Small intestine (tissue), 16 donors: ENCODE data around the gene COQ3. TPM values are rescaled to one million over a fixed set of nuclear protein-coding genes. Genes with fewer than 3 reads are reported as not detected.

Experiments
- DNase-seq, 2 donors: peaks; one replicate each; pipeline versions ENCODE4 v3.0.0 to v3.0.0-alpha.2; 2013
- FAIRE-seq: peaks from 2 replicates; lab custom pipeline; 2012; peaks lifted over from hg19 to GRCh38; lab: Jason Lieb, UNC
- H3K27ac ChIP-seq, 3 donors: one replicate each; pipeline ENCODE4 v1.5.1; 2013; ENCODE audit warnings: low read length in 2 of 3, mild to moderate bottlenecking in 2 of 3, control low read depth in 1 of 3, inconsistent platforms in 1 of 3, low read depth in 1 of 3, moderate library complexity in 1 of 3
- H3K27me3 ChIP-seq, 3 donors: one replicate each; pipeline ENCODE4 v1.6.1; 2013; ENCODE audit warnings: low read length in 3 of 3, inconsistent platforms in 1 of 3; ENCODE audit not compliant: control insufficient read depth in 3 of 3, insufficient read depth in 3 of 3
- H3K36me3 ChIP-seq, 3 donors: one replicate each; pipeline ENCODE4 v1.6.1; 2013; ENCODE audit warnings: low read length in 3 of 3, inconsistent platforms in 1 of 3, low read depth in 1 of 3, mild to moderate bottlenecking in 1 of 3, moderate library complexity in 1 of 3; ENCODE audit not compliant: control insufficient read depth in 3 of 3, insufficient read depth in 2 of 3
- H3K4me1 ChIP-seq, 3 donors: one replicate each; pipeline ENCODE4 v1.6.1; 2013; ENCODE audit warnings: low read length in 2 of 3, inconsistent platforms in 1 of 3, low read depth in 1 of 3, mild to moderate bottlenecking in 1 of 3, moderate library complexity in 1 of 3; ENCODE audit not compliant: control insufficient read depth in 3 of 3, insufficient read depth in 2 of 3
- H3K4me3 ChIP-seq, 3 donors: one replicate each; pipeline ENCODE4 v1.5.1; 2013; ENCODE audit warnings: low read length in 3 of 3, control low read depth in 1 of 3, inconsistent platforms in 1 of 3, low read depth in 1 of 3, mild to moderate bottlenecking in 1 of 3, moderate library complexity in 1 of 3
- H3K9me3 ChIP-seq, 2 donors: one replicate each; pipeline ENCODE4 v1.6.1; 2013; ENCODE audit warnings: low read depth in 1 of 2, low read length in 1 of 2; ENCODE audit not compliant: control insufficient read depth in 2 of 2, insufficient read depth in 1 of 2
- WGBS, 3 donors: extraction: QIAGEN DNeasy Blood & Tissue Kit; methylation state at CpG; one replicate each; pipeline ENCODE4 v1.1.7; 2013; 5-methylcytosine and 5-hydroxymethylcytosine counted together
- long read RNA-seq, 10 donors: transcript quantifications; one replicate each; lab custom pipeline, GENCODE V29; 2026
- polyA plus RNA-seq, 4 donors: library from polyadenylated mRNA; stranded (reverse) in 3 of 4; unstranded in 1 of 4; fragments of 200-250 nt in 3 of 4; fragments of 120-200 nt in 1 of 4; gene quantifications; one replicate each; pipeline versions ENCODE4 v1.2.1 to v1.2.3, GENCODE V29; 2013
- donor health status: healthy with polysubstance abuse.
- donor health status: control.
- donor health status: control.
- donor health status: Bipolar disorder and iron deficiency.
- donor health status: healthy.

The COQ3 gene, protein sequence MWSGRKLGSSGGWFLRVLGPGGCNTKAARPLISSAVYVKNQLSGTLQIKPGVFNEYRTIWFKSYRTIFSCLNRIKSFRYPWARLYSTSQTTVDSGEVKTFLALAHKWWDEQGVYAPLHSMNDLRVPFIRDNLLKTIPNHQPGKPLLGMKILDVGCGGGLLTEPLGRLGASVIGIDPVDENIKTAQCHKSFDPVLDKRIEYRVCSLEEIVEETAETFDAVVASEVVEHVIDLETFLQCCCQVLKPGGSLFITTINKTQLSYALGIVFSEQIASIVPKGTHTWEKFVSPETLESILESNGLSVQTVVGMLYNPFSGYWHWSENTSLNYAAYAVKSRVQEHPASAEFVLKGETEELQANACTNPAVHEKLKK
- 10 to 100 TPM in 3 of 4 donors, 1 to 10 TPM in 1; 7.0 to 14.6 (median 13.5) TPM for polyA plus RNA-seq
- long read RNA-seq, donor 1, transcript COQ3-201 (7 exons, 1,335 nt), result major isoform, 6 of 6 reads
- long read RNA-seq, donor 1, partial matches to known transcripts, result 0 of 6 reads
- long read RNA-seq, donor 1, other reads (novel, unspliced or antisense), result 0 of 6 reads
- long read RNA-seq, donor 2, result 0 reads
- long read RNA-seq, donor 3, partial matches to known transcripts, result 0 of 3 reads
- long read RNA-seq, donor 3, other reads (novel, unspliced or antisense), result 0 of 3 reads
- long read RNA-seq, donor 4, result 0 reads
- long read RNA-seq, donor 5, partial matches to known transcripts, result 0 of 2 reads
- long read RNA-seq, donor 5, other reads (novel, unspliced or antisense), result 0 of 2 reads
- long read RNA-seq, donor 6, transcript COQ3-201 (7 exons, 1,335 nt), result major isoform, 5 of 5 reads
- long read RNA-seq, donor 6, partial matches to known transcripts, result 0 of 5 reads
- long read RNA-seq, donor 6, other reads (novel, unspliced or antisense), result 0 of 5 reads
- long read RNA-seq, donor 7, transcript COQ3-201 (7 exons, 1,335 nt), result major isoform, 23 of 29 reads
- long read RNA-seq, donor 7, partial matches to known transcripts, result 6 of 29 reads
- long read RNA-seq, donor 7, other reads (novel, unspliced or antisense), result 0 of 29 reads
- long read RNA-seq, donor 8, partial matches to known transcripts, result 0 of 1 reads
- long read RNA-seq, donor 8, other reads (novel, unspliced or antisense), result 0 of 1 reads
- long read RNA-seq, donor 9, partial matches to known transcripts, result 0 of 1 reads
- long read RNA-seq, donor 9, other reads (novel, unspliced or antisense), result 0 of 1 reads
- long read RNA-seq, donor 10, transcript COQ3-201 (7 exons, 1,335 nt), result major isoform, 6 of 6 reads
- long read RNA-seq, donor 10, partial matches to known transcripts, result 0 of 6 reads
- long read RNA-seq, donor 10, other reads (novel, unspliced or antisense), result 0 of 6 reads

- WGBS, 3 donors, result 4 to 9% (median 6%) methylated on average over 56 of the region's 56 CpGs
- Histone ChIP-seq H3K27ac (peak within 1 kb of the TSS; percentile 60 to 88 (median 77)), H3K36me3 (peaks cover 0 to 7% (median 0%) of the 10 kb centered on the region in 3 donors), H3K27me3 (no peaks in the 10 kb centered on the region), H3K4me1 (no peaks in the 10 kb centered on the region), H3K4me3 (peak within 1 kb of the TSS; percentile 86 to 94 (median 88)), H3K9me3 (no peaks in the 10 kb centered on the region)
- DNase-seq (peak; percentile 62 to 87), FAIRE-seq (no peak)
Measured at GRCh38 chr6:99393698-99394531, at the start of gene COQ3. TSS of gene COQ3 (minus strand) at chr6:99394195. CDS start at chr6:99394179, 16 bp downstream.

DNA sequence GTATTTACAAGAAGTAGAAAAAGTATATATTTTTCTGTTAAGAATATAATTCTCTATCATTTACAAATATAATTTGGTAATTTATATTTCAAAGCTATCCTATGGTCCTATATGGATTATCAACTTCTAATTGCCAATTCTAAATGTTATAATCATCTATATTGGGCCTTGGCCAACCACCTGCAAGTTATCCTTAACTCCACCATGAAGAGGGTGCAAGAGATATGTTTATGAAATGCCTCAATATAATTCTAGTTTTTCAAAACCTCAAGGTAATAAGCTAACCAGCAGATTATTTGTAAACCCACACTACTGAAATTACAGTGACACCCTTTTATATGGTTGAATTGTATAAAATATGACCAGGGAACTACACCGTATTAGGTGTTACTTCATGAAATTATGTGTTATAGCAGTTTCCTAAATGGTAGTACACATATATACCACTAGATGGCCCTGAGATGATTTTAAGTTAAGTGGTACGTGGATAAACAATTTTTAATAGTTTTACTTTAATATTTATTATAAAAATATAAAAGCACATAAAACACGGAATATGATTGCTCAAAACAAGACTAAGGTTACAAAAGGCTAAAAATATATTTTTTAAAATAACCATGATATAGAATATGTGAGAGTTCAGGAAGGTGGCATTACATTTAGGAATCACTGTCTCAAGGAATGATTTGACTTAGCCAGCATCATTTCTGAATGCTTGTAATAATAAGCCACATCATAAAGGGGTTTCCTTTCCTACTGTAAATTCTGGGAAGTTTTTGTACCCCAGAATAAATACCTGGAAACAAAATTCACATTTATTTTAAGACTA lies 40.9 kb upstream of the COQ3 start:
- Histone ChIP-seq H3K36me3 (peaks cover 2 to 7% (median 2%) of the 10 kb centered on the region in 3 donors), H3K4me1 (no peaks in the 10 kb centered on the region), H3K27me3 (no peaks in the 10 kb centered on the region), H3K9me3 (no peaks in the 10 kb centered on the region), H3K27ac (no peak overlapping the region), H3K4me3 (no peak overlapping the region)
- peak; percentile 31 to 38 for DNase-seq
- peak; percentile 95 for FAIRE-seq
- WGBS, 3 donors, result 13 to 15% (median 13%) methylated on average over 3 of the region's 3 CpGs

- Histone ChIP-seq H3K36me3 (peaks cover 2 to 7% (median 2%) of the 10 kb centered on the region in 3 donors), H3K27me3 (no peaks in the 10 kb centered on the region), H3K4me1 (no peaks in the 10 kb centered on the region), H3K27ac (no peak overlapping the region), H3K9me3 (no peaks in the 10 kb centered on the region), H3K4me3 (no peak overlapping the region)
- DNase-seq, result no peak
- no peak for FAIRE-seq
- WGBS, 3 donors, result 77 to 85% (median 80%) methylated on average over 2 of the region's 2 CpGs
Measured at GRCh38 chr6:99432877-99433276, 38.9 kb upstream of the COQ3 start.

DNA sequence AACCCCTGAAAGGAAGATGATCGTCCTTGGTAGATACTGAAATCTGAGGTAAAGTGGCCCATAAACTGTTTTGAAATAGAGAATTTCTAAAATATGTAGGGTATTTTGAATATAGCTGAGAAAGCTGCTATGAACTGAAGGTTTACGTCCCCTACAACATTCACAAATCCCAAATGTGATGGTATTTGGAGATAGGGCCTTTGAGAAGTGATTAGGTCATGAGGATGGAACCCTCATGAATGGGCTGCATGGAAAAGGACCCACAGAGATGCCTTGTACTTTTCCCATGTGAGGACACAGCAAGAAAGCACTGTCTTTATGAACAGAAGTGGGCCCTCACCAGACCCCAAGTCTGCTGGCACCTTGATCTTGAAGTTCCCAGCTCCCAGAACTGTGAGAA lies 37.9 kb upstream of the COQ3 start:
- no peaks in the 10 kb centered on the region for H3K9me3 ChIP-seq
- peaks cover 2 to 4% (median 4%) of the 10 kb centered on the region in 3 donors for H3K36me3 ChIP-seq
- H3K4me1 ChIP-seq, result no peaks in the 10 kb centered on the region
- H3K4me3 ChIP-seq, result no peak overlapping the region
- no peak for FAIRE-seq
- WGBS, 3 donors, result 92 to 95% (median 95%) methylated on average over 2 of the region's 2 CpGs
- no peak overlapping the region for H3K27ac ChIP-seq
- no peak for DNase-seq
- H3K27me3 ChIP-seq, result no peaks in the 10 kb centered on the region

- H3K27ac ChIP-seq, result no peak overlapping the region
- H3K4me1 ChIP-seq, result peaks cover 2 to 11% (median 10%) of the 10 kb centered on the region in 3 donors
- peaks cover 0 to 4% (median 2%) of the 10 kb centered on the region in 3 donors for H3K36me3 ChIP-seq
- FAIRE-seq (no peak), DNase-seq (no peak)
- H3K9me3 ChIP-seq, result no peaks in the 10 kb centered on the region
- H3K4me3 ChIP-seq, result no peak overlapping the region
- WGBS, 3 donors, result 96 to 98% (median 97%) methylated on average over 5 of the region's 5 CpGs
- no peaks in the 10 kb centered on the region for H3K27me3 ChIP-seq
Measured at GRCh38 chr6:99427988-99428387, 34.0 kb upstream of the COQ3 start.

DNA sequence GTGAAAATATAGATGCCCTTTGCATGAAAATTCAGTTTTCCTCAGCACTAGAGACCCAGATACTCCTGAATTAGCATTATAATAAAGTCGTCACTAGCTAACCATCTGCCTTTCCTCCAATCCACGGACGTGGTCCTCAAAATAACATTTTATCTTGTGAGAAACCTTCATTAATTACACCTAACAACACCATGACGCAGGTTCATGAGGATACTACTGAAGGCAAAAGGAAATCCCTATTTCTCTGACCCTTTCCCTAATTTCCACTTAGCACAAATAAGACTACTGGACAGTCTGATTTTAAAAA lies 32.4 kb upstream of the COQ3 start:
- peak in 1 of 2 donors; percentile 3 for DNase-seq
- H3K4me1 ChIP-seq, result peaks cover 8 to 17% (median 11%) of the 10 kb centered on the region in 3 donors

More for the DNA sequence above, 32.4 kb upstream of the COQ3 start:
- WGBS, 3 donors, result 14 to 42% (median 29%) methylated on average over 4 of the region's 4 CpGs
- peaks cover 0 to 4% (median 3%) of the 10 kb centered on the region in 3 donors for H3K36me3 ChIP-seq
- peak overlapping the region; percentile 85 to 99 (median 90) for H3K27ac ChIP-seq
- no peak for FAIRE-seq
- H3K4me3 ChIP-seq, result peak overlapping the region in 2 of 3 donors; percentile 55 to 89
- H3K9me3 ChIP-seq, result no peaks in the 10 kb centered on the region
- no peaks in the 10 kb centered on the region for H3K27me3 ChIP-seq
